T-helper 2 cell treated with Interferon-gamma antibody and Interleukin-4, amounts not matched to agents 5 μg/mL and 100 μg/mL, for 36 hours (primary cell): ENCODE measurements around the gene ZNF410.
"Not testable (repeated sequence)": the region's sequence is repeated elsewhere in the genome, so short reads cannot be mapped to it uniquely, and the experiment has no call there.

ENCODE experiments used
- DNase-seq: peaks from one replicate; pipeline ENCODE4 v3.0.0; 2021; ENCODE audit warnings: low spot score
- H3K27ac Mint-ChIP-seq: one replicate; pipeline ENCODE4 v1.8.0; 2021; ENCODE audit warnings: mild to moderate bottlenecking, mixed read lengths
- H3K27me3 Mint-ChIP-seq: one replicate; pipeline ENCODE4 v1.8.0; 2021; ENCODE audit warnings: low read depth, mixed read lengths
- H3K36me3 Mint-ChIP-seq: one replicate; pipeline ENCODE4 v1.8.0; 2021; ENCODE audit warnings: low read depth, mixed read lengths
- H3K4me1 Mint-ChIP-seq: one replicate; pipeline ENCODE4 v1.8.0; 2021; ENCODE audit warnings: low read depth, mixed read lengths
- H3K4me3 Mint-ChIP-seq: one replicate; pipeline ENCODE4 v1.8.0; 2022; ENCODE audit warnings: mild to moderate bottlenecking, moderate library complexity, mixed read lengths
- H3K9me3 Mint-ChIP-seq: one replicate; pipeline ENCODE4 v1.8.0; 2021; ENCODE audit warnings: mixed read lengths

Gene ZNF410

DNA sequence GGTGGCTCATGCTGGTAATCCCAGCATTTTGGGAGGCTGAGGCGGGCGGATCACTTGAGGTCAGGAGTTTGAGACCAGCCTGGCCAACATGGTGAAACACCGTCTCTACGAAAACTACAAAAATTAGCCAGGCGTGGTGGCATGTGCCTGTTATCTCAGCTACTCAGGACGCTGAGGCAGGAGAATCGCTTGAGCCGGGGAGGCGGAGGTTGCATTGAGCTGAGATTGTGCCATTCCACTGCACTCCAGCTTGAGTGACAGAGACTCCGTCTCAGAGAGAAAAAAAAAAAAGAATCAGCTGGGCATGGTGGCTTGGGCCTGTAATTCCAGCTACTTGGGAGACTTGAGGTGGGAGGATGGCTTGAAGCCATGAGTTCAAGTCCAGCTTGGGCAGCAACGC is 16.9 kb upstream of the ZNF410 start:
- not testable (repeated sequence) for H3K27me3 Mint-ChIP-seq, H3K36me3 Mint-ChIP-seq, H3K4me3 Mint-ChIP-seq, DNase-seq, H3K9me3 Mint-ChIP-seq, H3K4me1 Mint-ChIP-seq, H3K27ac Mint-ChIP-seq

DNA sequence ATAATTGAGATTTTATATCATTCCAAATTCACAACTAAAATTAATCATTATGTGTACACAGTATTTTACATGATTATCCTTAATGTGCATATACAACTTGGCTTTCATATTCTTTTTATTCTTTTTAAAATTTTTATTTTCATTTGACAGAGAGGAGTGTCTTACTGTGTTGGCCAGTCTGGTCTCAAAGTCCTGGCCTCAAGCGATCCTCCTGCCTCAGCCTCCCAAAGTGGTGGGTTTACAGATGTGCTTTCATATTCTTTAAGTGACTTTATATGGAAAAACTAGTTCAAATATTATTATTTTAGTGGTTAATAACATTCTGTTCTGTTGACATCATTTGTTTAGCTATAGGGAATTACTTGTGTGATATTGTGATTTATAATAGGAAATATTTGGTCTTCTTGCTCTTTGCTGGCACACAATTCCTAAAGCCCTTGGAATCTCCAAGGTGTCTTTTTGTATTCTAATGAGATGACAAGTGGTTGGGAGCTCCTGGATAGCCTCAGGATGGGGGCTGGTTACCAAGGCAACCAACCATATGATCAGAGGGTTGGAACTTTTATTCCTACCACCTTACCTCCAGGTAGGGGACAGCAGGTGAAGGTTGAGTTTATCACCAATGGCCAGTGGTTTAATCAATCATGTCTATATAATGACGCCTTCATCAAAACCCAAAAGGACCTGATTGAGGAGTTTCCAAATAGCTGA is 16.0 kb upstream of the ZNF410 start:
- no peak overlapping the region for H3K27ac Mint-ChIP-seq
- H3K4me1 Mint-ChIP-seq: peaks cover 2% of the 10 kb centered on the region
- H3K9me3 Mint-ChIP-seq: no peaks in the 10 kb centered on the region

GRCh38 chr14:73873660-73874059 is 13.0 kb upstream of the ZNF410 start:
- Mint-ChIP-seq H3K9me3 (no peaks in the 10 kb centered on the region), H3K36me3 (no peaks in the 10 kb centered on the region), H3K27ac (no peak overlapping the region), H3K4me3 (no peak overlapping the region), H3K4me1 (no peaks in the 10 kb centered on the region), H3K27me3 (no peaks in the 10 kb centered on the region)
- DNase-seq: no peak

More for the DNA sequence above, 16.0 kb upstream of the ZNF410 start:
- no peak for DNase-seq
- no peaks in the 10 kb centered on the region for H3K36me3 Mint-ChIP-seq
- no peak overlapping the region for H3K4me3 Mint-ChIP-seq
- no peaks in the 10 kb centered on the region for H3K27me3 Mint-ChIP-seq

- DNase-seq: no peak
- Mint-ChIP-seq H3K27ac (no peak overlapping the region), H3K36me3 (no peaks in the 10 kb centered on the region), H3K4me3 (no peak overlapping the region), H3K9me3 (no peaks in the 10 kb centered on the region), H3K4me1 (peaks cover 2% of the 10 kb centered on the region), H3K27me3 (no peaks in the 10 kb centered on the region)
Measured at GRCh38 chr14:73877790-73878189, 8.9 kb upstream of the ZNF410 start.

GRCh38 chr14:73878436-73878835 is 8.2 kb upstream of the ZNF410 start:
- peaks cover 2% of the 10 kb centered on the region for H3K4me1 Mint-ChIP-seq
- H3K4me3 Mint-ChIP-seq: no peak overlapping the region
- DNase-seq: no peak
- H3K36me3 Mint-ChIP-seq: no peaks in the 10 kb centered on the region
- H3K27ac Mint-ChIP-seq: no peak overlapping the region
- no peaks in the 10 kb centered on the region for H3K9me3 Mint-ChIP-seq
- H3K27me3 Mint-ChIP-seq: no peaks in the 10 kb centered on the region

GRCh38 chr14:73879027-73879426 is 7.6 kb upstream of the ZNF410 start:
- H3K4me1 Mint-ChIP-seq: peaks cover 2% of the 10 kb centered on the region

GRCh38 chr14:73884438-73885190 is 2.0 kb upstream of the ZNF410 start:
- Mint-ChIP-seq H3K36me3 (peaks cover 3% of the 10 kb centered on the region), H3K4me3 (peak overlapping the region; percentile 91), H3K27me3 (no peaks in the 10 kb centered on the region), H3K4me1 (peaks cover 31% of the 10 kb centered on the region), H3K9me3 (no peaks in the 10 kb centered on the region), H3K27ac (peak overlapping the region; percentile 96)
- no peak for DNase-seq

More at GRCh38 chr14:73879027-73879426, 7.6 kb upstream of the ZNF410 start:
- no peak for DNase-seq
- Mint-ChIP-seq H3K36me3 (no peaks in the 10 kb centered on the region), H3K4me3 (no peak overlapping the region), H3K9me3 (no peaks in the 10 kb centered on the region), H3K27ac (no peak overlapping the region), H3K27me3 (no peaks in the 10 kb centered on the region)

DNA sequence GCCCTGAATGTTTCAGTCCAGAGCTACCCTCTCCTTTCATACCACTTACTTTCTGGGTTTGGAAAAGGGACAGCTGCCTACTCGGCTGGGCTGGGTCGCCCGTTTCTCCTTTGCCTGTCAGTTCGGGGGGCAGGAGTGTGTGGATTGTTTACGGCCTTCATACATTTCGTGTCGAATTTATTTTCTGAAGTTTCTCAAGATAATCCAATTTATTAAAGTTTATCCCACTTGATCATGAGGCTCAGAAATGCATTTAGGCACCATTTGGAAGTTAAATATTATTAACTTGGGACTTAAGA is 608 bp downstream of the ZNF410 start:
- Mint-ChIP-seq H3K9me3 (no peaks in the 10 kb centered on the region), H3K4me3 (peak overlapping the region; percentile 91), H3K27ac (peak overlapping the region; percentile 96), H3K27me3 (no peaks in the 10 kb centered on the region), H3K4me1 (peaks cover 33% of the 10 kb centered on the region), H3K36me3 (peaks cover 7% of the 10 kb centered on the region)
- no peak for DNase-seq

GRCh38 chr14:73887694-73888459 is 1.2 kb downstream of the ZNF410 start:
- DNase-seq: no peak
- peak overlapping the region; percentile 96 for H3K27ac Mint-ChIP-seq

DNA sequence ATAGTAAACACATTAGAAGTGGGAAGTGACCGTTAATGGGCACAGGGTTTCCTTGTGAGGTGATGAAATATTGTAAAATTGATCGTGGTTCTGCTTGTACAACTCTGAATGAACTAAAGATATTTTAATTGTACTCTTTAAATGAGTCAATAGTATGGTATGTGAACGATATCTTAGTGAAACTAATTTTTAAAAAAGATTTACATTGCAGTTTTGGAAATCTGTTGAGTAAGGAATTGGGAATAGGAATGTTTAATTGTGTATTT is 1.7 kb downstream of the ZNF410 start:
- Mint-ChIP-seq H3K9me3 (no peaks in the 10 kb centered on the region), H3K27me3 (no peaks in the 10 kb centered on the region), H3K36me3 (peaks cover 7% of the 10 kb centered on the region), H3K27ac (peak overlapping the region; percentile 96), H3K4me1 (peaks cover 33% of the 10 kb centered on the region), H3K4me3 (peak overlapping the region; percentile 91)
- no peak for DNase-seq

More at GRCh38 chr14:73887694-73888459, 1.2 kb downstream of the ZNF410 start:
- Mint-ChIP-seq H3K4me3 (peak overlapping the region; percentile 91), H3K27me3 (no peaks in the 10 kb centered on the region), H3K9me3 (no peaks in the 10 kb centered on the region), H3K4me1 (peaks cover 33% of the 10 kb centered on the region), H3K36me3 (peaks cover 7% of the 10 kb centered on the region)

DNA sequence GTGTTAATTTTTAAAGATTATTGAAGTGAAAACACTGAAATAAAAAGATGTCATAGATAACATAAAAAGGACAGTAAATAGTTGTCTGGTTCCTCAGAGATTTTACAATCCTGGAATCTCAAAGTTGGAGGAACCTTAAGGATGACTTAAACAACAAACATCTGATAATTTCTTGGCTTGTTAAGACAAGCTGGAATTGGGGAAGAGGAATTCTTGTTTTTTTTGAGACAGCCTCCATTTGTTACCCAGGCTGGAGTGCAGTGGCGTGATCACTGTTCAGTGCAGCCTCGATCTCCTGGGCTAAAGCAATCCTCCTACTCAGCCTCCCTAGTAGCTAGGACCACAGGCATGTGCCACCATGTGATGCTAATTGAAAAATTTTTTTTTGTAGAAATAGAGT is 2.3 kb downstream of the ZNF410 start:
- H3K9me3 Mint-ChIP-seq: no peaks in the 10 kb centered on the region
- no peaks in the 10 kb centered on the region for H3K27me3 Mint-ChIP-seq
- peak overlapping the region; percentile 91 for H3K4me3 Mint-ChIP-seq
- H3K27ac Mint-ChIP-seq: no peak overlapping the region
- H3K36me3 Mint-ChIP-seq: peaks cover 11% of the 10 kb centered on the region
- DNase-seq: no peak
- peaks cover 34% of the 10 kb centered on the region for H3K4me1 Mint-ChIP-seq

GRCh38 chr14:73889376-73889775 is 2.7 kb downstream of the ZNF410 start:
- Mint-ChIP-seq H3K4me1 (peaks cover 34% of the 10 kb centered on the region), H3K27ac (peak overlapping the region; percentile 32), H3K36me3 (peaks cover 13% of the 10 kb centered on the region), H3K4me3 (no peak overlapping the region), H3K9me3 (no peaks in the 10 kb centered on the region), H3K27me3 (no peaks in the 10 kb centered on the region)
- no peak for DNase-seq

GRCh38 chr14:73894180-73894687 is 7.6 kb downstream of the ZNF410 start:
- H3K27me3 Mint-ChIP-seq, DNase-seq, H3K4me1 Mint-ChIP-seq, H3K9me3 Mint-ChIP-seq, H3K27ac Mint-ChIP-seq, H3K4me3 Mint-ChIP-seq: not testable (repeated sequence)
- H3K36me3 Mint-ChIP-seq: peaks cover 38% of the 10 kb centered on the region

GRCh38 chr14:73895939-73896338 is 9.3 kb downstream of the ZNF410 start:
- Mint-ChIP-seq H3K27me3 (no peaks in the 10 kb centered on the region), H3K9me3 (no peaks in the 10 kb centered on the region), H3K27ac (no peak overlapping the region), H3K4me1 (peaks cover 3% of the 10 kb centered on the region), H3K4me3 (no peak overlapping the region), H3K36me3 (peaks cover 39% of the 10 kb centered on the region)
- DNase-seq: no peak
